GM12878 (cell line): Measurements from ENCODE around the gene RIPK3. TPM values are rescaled to one million over a fixed set of nuclear protein-coding genes. Genes with fewer than 3 reads are reported as not detected.

Experiments used
- ATAC-seq: fragments of 200-7000 bp; cut with Tn5 transposase; 3 replicates; pipeline ENCODE4 v1.9.1; 2020; ENCODE audit warnings: mild to moderate bottlenecking, moderate library complexity
- BruUV-seq: library from RNA; stranded (reverse); fragments of 400-500 nt; replicated peaks from 2 replicates; lab custom pipeline; 2021; lab: Mats Ljungman, UMichigan
- CTCF ChIA-PET: fragments of 300-600 bp; sonication (Branson Sonifier 250); formaldehyde crosslinking; extraction: SDS; loops from one replicate; lab custom pipeline; 2021; ENCODE audit warnings: inconsistent platforms; lab: Yijun Ruan, JAX
- POLR2A ChIA-PET: fragments of 350-600 bp; formaldehyde crosslinking; extraction: SDS; loops from one replicate; lab custom pipeline; 2021; ENCODE audit warnings: inconsistent platforms; lab: Charles Lee
- RAD21 ChIA-PET: fragments of 300-600 bp; sonication (Branson Sonifier 250); formaldehyde crosslinking; loops from one replicate; lab custom pipeline; 2023; ENCODE audit warnings: antibody characterized with exemption; ENCODE audit not compliant: unreplicated experiment; lab: Charles Lee
- SMC1A ChIA-PET: fragments of 300-600 bp; sonication (Branson Sonifier 250); formaldehyde crosslinking; loops from one replicate; lab custom pipeline; 2023; ENCODE audit not compliant: unreplicated experiment, uncharacterized antibody; lab: Charles Lee
- DNase-seq: peaks from one replicate; pipeline ENCODE4 v3.0.0-alpha.2; 2011; ENCODE audit warnings: low read depth, low spot score
- FAIRE-seq: peaks from 3 replicates; lab custom pipeline; 2011; peaks lifted over from hg19 to GRCh38; lab: Jason Lieb, UNC
- H2AFZ ChIP-seq: 2 replicates; pipeline ENCODE4 v1.6.0; 2011; ENCODE audit warnings: low read depth, low read length, control low read depth; ENCODE audit not compliant: control insufficient read depth
- H3K27ac ChIP-seq: 2 replicates; pipeline ENCODE4 v1.5.1; 2011; ENCODE audit warnings: control low read depth; ENCODE audit not compliant: control insufficient read depth, insufficient read depth
- H3K27me3 ChIP-seq, 2 experiments: replicated peaks in 1 of 2; 2 replicates each; pipeline versions ENCODE4 v1.6.0 to v1.6.1; 2011; ENCODE audit warnings: low read length in 1 of 2; ENCODE audit not compliant: control insufficient read depth in 2 of 2, insufficient read depth in 2 of 2
- H3K36me3 ChIP-seq, 2 experiments: 2 replicates each; pipeline ENCODE4 v1.5.1; 2011; ENCODE audit warnings: low read length in 1 of 2; ENCODE audit not compliant: control insufficient read depth in 2 of 2, insufficient read depth in 2 of 2
- H3K4me1 ChIP-seq: 2 replicates; pipeline ENCODE4 v1.6.1; 2011; ENCODE audit warnings: mild to moderate bottlenecking, low read length, moderate library complexity, mixed read lengths; ENCODE audit not compliant: control insufficient read depth, insufficient read depth
- H3K4me2 ChIP-seq: 2 replicates; pipeline ENCODE4 v1.6.0; 2011; ENCODE audit warnings: control low read depth; ENCODE audit not compliant: control insufficient read depth, insufficient read depth
- H3K4me3 ChIP-seq: fragments of 200-600 bp; sonication (generic); 2 replicates; pipeline ENCODE4 v1.5.1; 2016
- H3K79me2 ChIP-seq: 2 replicates; pipeline ENCODE4 v1.6.0; 2011; ENCODE audit warnings: low read length; ENCODE audit not compliant: control insufficient read depth, insufficient read depth
- H3K9ac ChIP-seq: 2 replicates; pipeline ENCODE4 v1.8.0; 2011; ENCODE audit warnings: low read length, control low read depth, mixed read lengths; ENCODE audit not compliant: control insufficient read depth, insufficient read depth
- H3K9me3 ChIP-seq: replicated peaks from 3 replicates; pipeline ENCODE4 v1.5.1; 2011; ENCODE audit warnings: mild to moderate bottlenecking, low read length; ENCODE audit not compliant: control insufficient read depth, insufficient read depth
- H4K20me1 ChIP-seq: 2 replicates; pipeline ENCODE4 v1.6.0; 2011; ENCODE audit not compliant: control insufficient read depth, insufficient read depth
- CHD2 ChIP-seq: IDR thresholded peaks from 2 replicates; pipeline ENCODE4 v1.6.1; 2011; ENCODE audit warnings: low read depth, low read length, improper control_type of control experiment, borderline replicate concordance
- EED ChIP-seq: sonication (generic); IDR thresholded peaks from 2 replicates; pipeline ENCODE4 v1.6.1; 2016; ENCODE audit warnings: antibody characterized with exemption, low read depth
- HCFC1 ChIP-seq: fragments of 150-350 bp; IDR thresholded peaks from 2 replicates; pipeline ENCODE4 v1.6.1; 2014; ENCODE audit warnings: low read length
- HDGF ChIP-seq: fragments of 450-650 bp; IDR thresholded peaks from 2 replicates; pipeline ENCODE4 v1.6.1; 2016; ENCODE audit warnings: antibody characterized with exemption
- MYB ChIP-seq: fragments of 150-350 bp; IDR thresholded peaks from 2 replicates; pipeline ENCODE4 v1.6.1; 2014; ENCODE audit warnings: mild to moderate bottlenecking, low read depth, low read length, borderline replicate concordance
- NR2F1 ChIP-seq: fragments of 450-650 bp; conservative IDR thresholded peaks from 2 replicates; pipeline ENCODE4 v1.6.1; 2017; ENCODE audit warnings: mild to moderate bottlenecking
- RFX5 ChIP-seq: IDR thresholded peaks from 2 replicates; pipeline ENCODE4 v1.6.1; 2011; ENCODE audit warnings: low read depth, low read length, improper control_type of control experiment
- SIN3A ChIP-seq: IDR thresholded peaks from 2 replicates; pipeline ENCODE4 v1.6.1; 2012; ENCODE audit warnings: low read depth, low read length, improper control_type of control experiment
- SMAD1 ChIP-seq: fragments of 450-650 bp; IDR thresholded peaks from 2 replicates; pipeline ENCODE4 v1.6.1; 2018; ENCODE audit warnings: mild to moderate bottlenecking, low read depth; ENCODE audit not compliant: partially characterized antibody
- SPI1 ChIP-seq: IDR thresholded peaks from 2 replicates; pipeline ENCODE4 v1.6.1; 2011; ENCODE audit warnings: low read depth, mild to moderate bottlenecking, low read length, moderate library complexity, borderline replicate concordance; ENCODE audit not compliant: insufficient read depth
- TBL1XR1 ChIP-seq: IDR thresholded peaks from 2 replicates; pipeline ENCODE4 v1.6.1; 2012; ENCODE audit warnings: low read depth, low read length, improper control_type of control experiment
- WGBS: methylation state at CpG from one replicate; pipeline ENCODE4 v1.1.6; 2016; ENCODE audit warnings: low lambda C conversion rate; ENCODE audit not compliant: insufficient replicate concordance, insufficient coverage; ENCODE audit errors: missing lambda C conversion rate; 5-methylcytosine and 5-hydroxymethylcytosine counted together
- in situ Hi-C: fragments of 300-500 bp; cut with MboI; formaldehyde crosslinking; loops from 9 replicates; pipeline ENCODE4 v1.14.3; 2018; ENCODE audit warnings: mixed read lengths
- intact Hi-C: fragments of 100-400 bp; cut with micrococcal nuclease; formaldehyde crosslinking; loops from one replicate; pipeline ENCODE4 v1.14.2; 2022; ENCODE audit not compliant: unreplicated experiment
- polyA plus RNA-seq, 11 experiments: library from polyadenylated mRNA; depleted of rRNA in 4 of 11; unstranded in 6 of 11; stranded (reverse) in 5 of 11; fragments of >200 nt; fragmentation: Nextera tagmentation in 4 of 11; fragmentation: Illumina TruSeq in 1 of 11; extraction: Ambion mirVana in 4 of 11; extraction: Trizol in 1 of 11; gene quantifications; 1 replicate in 1 of 11; 2 replicates in 10 of 11; pipeline versions ENCODE4 v1.2.1 to v1.2.3, GENCODE V29; 2011 to 2016; ENCODE audit warnings: inconsistent platforms in 2 of 11, missing spikeins in 2 of 11, low read depth in 1 of 11
- total RNA-seq, 4 experiments: library from RNA; depleted of rRNA in 3 of 4; stranded (reverse); fragments of >200 nt in 3 of 4; fragmentation: Illumina TruSeq in 1 of 4; extraction: Trizol in 1 of 4; gene quantifications; 2 replicates each; pipeline versions ENCODE4 v1.2.1 to v1.2.3, GENCODE V29; 2013 to 2021
- TF ChIP-seq, protein P1 (sequence below): fragments of 450-650 bp; IDR thresholded peaks from 2 replicates; pipeline ENCODE4 v1.6.1; 2017; ENCODE audit warnings: borderline replicate concordance
- TF ChIP-seq, protein P2 (sequence below), 3 experiments: IDR thresholded peaks in 2 of 3; conservative IDR thresholded peaks in 1 of 3; 2 replicates each; pipeline ENCODE4 v1.5.1; 2011; ENCODE audit warnings: low read depth in 3 of 3, low read length in 3 of 3, mild to moderate bottlenecking in 3 of 3, control low read depth in 2 of 3, moderate library complexity in 2 of 3, inconsistent platforms in 1 of 3, mixed read lengths in 1 of 3; ENCODE audit not compliant: control insufficient read depth in 2 of 3, insufficient read depth in 1 of 3; ENCODE audit errors: extremely low read depth in 1 of 3
- TF ChIP-seq, protein P3 (sequence below): IDR thresholded peaks from 2 replicates; pipeline ENCODE4 v1.6.1; 2012; ENCODE audit warnings: low read depth, low read length, improper control_type of control experiment
- TF ChIP-seq, protein P4 (sequence below): IDR thresholded peaks from 2 replicates; pipeline ENCODE4 v1.6.1; 2012; ENCODE audit warnings: low read depth, low read length, improper control_type of control experiment
- TF ChIP-seq, protein P5 (sequence below): fragments of 450-650 bp; IDR thresholded peaks from 2 replicates; pipeline ENCODE4 v1.6.1; 2014; ENCODE audit warnings: mild to moderate bottlenecking

The RIPK3 gene
- total and polyA plus RNA-seq, 10 of the 15 experiments (the other 5 are each of a cell fraction or from before 2014, with no cell fraction given): 2.0 to 13.6 (median 8.1) TPM

DNA sequence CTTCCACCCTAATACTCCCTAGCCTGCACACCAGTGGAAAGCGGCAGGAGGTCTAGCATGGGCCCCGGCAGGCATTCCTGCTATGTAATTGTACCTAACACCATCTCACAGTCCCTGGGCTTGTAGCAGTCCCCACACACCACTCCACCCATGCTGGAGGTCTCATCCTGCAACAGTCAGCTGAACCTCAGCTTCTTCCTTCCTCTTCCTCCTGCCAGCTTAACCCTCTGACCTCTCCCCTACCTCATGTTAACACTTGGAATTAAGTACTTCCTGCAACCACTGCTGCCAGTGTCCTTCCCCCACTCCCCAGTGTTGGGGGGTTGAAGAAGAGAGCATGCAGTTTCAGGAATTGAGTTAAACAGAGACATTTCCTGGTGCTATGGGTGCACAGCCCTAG lies 12.5 kb downstream of the RIPK3 start (continued):
- TF ChIP-seq, protein P1, sequence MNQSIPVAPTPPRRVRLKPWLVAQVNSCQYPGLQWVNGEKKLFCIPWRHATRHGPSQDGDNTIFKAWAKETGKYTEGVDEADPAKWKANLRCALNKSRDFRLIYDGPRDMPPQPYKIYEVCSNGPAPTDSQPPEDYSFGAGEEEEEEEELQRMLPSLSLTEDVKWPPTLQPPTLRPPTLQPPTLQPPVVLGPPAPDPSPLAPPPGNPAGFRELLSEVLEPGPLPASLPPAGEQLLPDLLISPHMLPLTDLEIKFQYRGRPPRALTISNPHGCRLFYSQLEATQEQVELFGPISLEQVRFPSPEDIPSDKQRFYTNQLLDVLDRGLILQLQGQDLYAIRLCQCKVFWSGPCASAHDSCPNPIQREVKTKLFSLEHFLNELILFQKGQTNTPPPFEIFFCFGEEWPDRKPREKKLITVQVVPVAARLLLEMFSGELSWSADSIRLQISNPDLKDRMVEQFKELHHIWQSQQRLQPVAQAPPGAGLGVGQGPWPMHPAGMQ: no peak
- no peak for TF ChIP-seq RFX5

DNA sequence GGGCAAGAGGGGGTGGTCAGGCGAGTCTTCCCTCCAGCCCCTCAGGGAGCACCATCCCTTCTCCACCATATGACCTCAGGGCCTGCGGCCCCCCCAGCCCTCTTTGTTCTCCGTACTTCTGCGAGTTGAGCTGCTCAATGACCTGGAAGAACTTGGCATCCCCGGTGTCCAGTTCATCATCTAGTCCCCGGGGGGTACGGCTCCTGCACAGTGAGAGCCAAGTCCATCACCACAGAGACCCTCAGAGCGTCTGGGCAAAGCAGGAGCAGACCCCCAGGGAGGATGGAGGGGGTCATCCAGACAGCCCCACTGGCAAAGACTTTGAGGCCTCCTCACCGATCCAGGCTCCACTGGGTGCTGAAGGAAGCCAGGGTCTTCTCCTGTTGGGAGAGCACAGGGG lies 13.8 kb downstream of the RIPK3 start:
- H3K27ac ChIP-seq: no peak overlapping the region
- ChIA-PET CTCF (interaction anchor here (0.9 to 1.8 kb wide), 2 partner anchors 18 to 105 kb away, joined by 3 to 13 read pairs; partner anchors contain the start of gene CIDEB), RAD21 (interaction anchor here (1.6 kb wide), 1 partner anchor 84 kb away, joined by 3 read pairs; the partner anchor contains the start of gene TINF2), SMC1A (no interaction called here), POLR2A (interaction anchor here (1.2 kb wide), 1 partner anchor 16 kb away, joined by 3 read pairs; no protein-coding TSS in a partner anchor)
- no TSS peak for BruUV-seq
- H3K9ac ChIP-seq: no peak overlapping the region
- no peaks in the 10 kb centered on the region for H3K36me3 ChIP-seq
- H3K4me3 ChIP-seq: no peak overlapping the region
- no peak overlapping the region for H3K4me2 ChIP-seq
- DNase-seq (no peak), FAIRE-seq (no peak), ATAC-seq (no peak)
- in situ Hi-C loops (no loop called here), intact Hi-C loops (no loop called here)
- no peak overlapping the region for H2AFZ ChIP-seq
- WGBS: 23% methylated on average over 9 of the region's 9 CpGs
- no peaks in the 10 kb centered on the region for H3K4me1 ChIP-seq
- no peaks in the 10 kb centered on the region for H3K79me2 ChIP-seq
- H4K20me1 ChIP-seq: no peaks in the 10 kb centered on the region
- H3K27me3 ChIP-seq: no peaks in the 10 kb centered on the region
- no peaks in the 10 kb centered on the region for H3K9me3 ChIP-seq
- TF ChIP-seq EED: no peak
- no peak for TF ChIP-seq NR2F1
- TF ChIP-seq, protein P2, sequence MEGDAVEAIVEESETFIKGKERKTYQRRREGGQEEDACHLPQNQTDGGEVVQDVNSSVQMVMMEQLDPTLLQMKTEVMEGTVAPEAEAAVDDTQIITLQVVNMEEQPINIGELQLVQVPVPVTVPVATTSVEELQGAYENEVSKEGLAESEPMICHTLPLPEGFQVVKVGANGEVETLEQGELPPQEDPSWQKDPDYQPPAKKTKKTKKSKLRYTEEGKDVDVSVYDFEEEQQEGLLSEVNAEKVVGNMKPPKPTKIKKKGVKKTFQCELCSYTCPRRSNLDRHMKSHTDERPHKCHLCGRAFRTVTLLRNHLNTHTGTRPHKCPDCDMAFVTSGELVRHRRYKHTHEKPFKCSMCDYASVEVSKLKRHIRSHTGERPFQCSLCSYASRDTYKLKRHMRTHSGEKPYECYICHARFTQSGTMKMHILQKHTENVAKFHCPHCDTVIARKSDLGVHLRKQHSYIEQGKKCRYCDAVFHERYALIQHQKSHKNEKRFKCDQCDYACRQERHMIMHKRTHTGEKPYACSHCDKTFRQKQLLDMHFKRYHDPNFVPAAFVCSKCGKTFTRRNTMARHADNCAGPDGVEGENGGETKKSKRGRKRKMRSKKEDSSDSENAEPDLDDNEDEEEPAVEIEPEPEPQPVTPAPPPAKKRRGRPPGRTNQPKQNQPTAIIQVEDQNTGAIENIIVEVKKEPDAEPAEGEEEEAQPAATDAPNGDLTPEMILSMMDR (IDR thresholded peaks at IDR 0.05 in 2 of 3, conservative IDR thresholded peaks at IDR 0.05 in 1 of 3; ENCODE audit: control insufficient read depth in 2 of 3, extremely low read depth in 1 of 3, insufficient read depth in 1 of 3, low read depth in 3 of 3, low read length in 3 of 3): no peak
- TF ChIP-seq SPI1: no peak
- TF ChIP-seq SIN3A: no peak
- no peak for TF ChIP-seq SMAD1
- no peak for TF ChIP-seq HCFC1
- TF ChIP-seq, protein P3, sequence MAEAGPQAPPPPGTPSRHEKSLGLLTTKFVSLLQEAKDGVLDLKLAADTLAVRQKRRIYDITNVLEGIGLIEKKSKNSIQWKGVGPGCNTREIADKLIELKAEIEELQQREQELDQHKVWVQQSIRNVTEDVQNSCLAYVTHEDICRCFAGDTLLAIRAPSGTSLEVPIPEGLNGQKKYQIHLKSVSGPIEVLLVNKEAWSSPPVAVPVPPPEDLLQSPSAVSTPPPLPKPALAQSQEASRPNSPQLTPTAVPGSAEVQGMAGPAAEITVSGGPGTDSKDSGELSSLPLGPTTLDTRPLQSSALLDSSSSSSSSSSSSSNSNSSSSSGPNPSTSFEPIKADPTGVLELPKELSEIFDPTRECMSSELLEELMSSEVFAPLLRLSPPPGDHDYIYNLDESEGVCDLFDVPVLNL: no peak
- TF ChIP-seq MYB: no peak
- TF ChIP-seq HDGF: no peak
- TF ChIP-seq CHD2: no peak
- TF ChIP-seq, protein P4, sequence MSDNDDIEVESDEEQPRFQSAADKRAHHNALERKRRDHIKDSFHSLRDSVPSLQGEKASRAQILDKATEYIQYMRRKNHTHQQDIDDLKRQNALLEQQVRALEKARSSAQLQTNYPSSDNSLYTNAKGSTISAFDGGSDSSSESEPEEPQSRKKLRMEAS: no peak
- TF ChIP-seq, protein P5, sequence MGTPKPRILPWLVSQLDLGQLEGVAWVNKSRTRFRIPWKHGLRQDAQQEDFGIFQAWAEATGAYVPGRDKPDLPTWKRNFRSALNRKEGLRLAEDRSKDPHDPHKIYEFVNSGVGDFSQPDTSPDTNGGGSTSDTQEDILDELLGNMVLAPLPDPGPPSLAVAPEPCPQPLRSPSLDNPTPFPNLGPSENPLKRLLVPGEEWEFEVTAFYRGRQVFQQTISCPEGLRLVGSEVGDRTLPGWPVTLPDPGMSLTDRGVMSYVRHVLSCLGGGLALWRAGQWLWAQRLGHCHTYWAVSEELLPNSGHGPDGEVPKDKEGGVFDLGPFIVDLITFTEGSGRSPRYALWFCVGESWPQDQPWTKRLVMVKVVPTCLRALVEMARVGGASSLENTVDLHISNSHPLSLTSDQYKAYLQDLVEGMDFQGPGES: no peak
- TF ChIP-seq TBL1XR1: no peak
